Measurements from ENCODE around the gene APAF1. TPM values are rescaled to one million over a fixed set of nuclear protein-coding genes. Genes with fewer than 3 reads are reported as not detected.
"Not testable (repeated sequence)": the region's sequence is repeated elsewhere in the genome, so short reads cannot be mapped to it uniquely, and the experiment has no call there.

APAF1 gene
- total and polyA plus RNA-seq, 8 donors = 2.7 to 14.0 (median 5.7) TPM

- H3K27me3 ChIP-seq = no peaks in the 10 kb centered on the region
- H3K4me3 ChIP-seq = no peak overlapping the region
- no peak overlapping the region for H3K27ac ChIP-seq
- intact Hi-C loops (cut with DNase I) = no loop called here
- FAIRE-seq (no peak), ATAC-seq (no peak), DNase-seq (no peak)
- H3K9me3 ChIP-seq = no peaks in the 10 kb centered on the region
- no peaks in the 10 kb centered on the region for H3K4me1 ChIP-seq
- WGBS, 2 donors = 71 to 73% methylated on average over 3 of the region's 3 CpGs
- no peak for TF ChIP-seq CTCF (IDR thresholded peaks at IDR 0.05)
- H3K36me3 ChIP-seq = no peaks in the 10 kb centered on the region
These were observed 103.4 kb downstream of the APAF1 start for GRCh38 chr12:98748463-98748862.

- no peak overlapping the region for H3K4me3 ChIP-seq
- no peak for DNase-seq
- intact Hi-C loops (cut with DNase I) = no loop called here
- no peak for FAIRE-seq
- H3K4me1 ChIP-seq = no peaks in the 10 kb centered on the region
- no peak for ATAC-seq
- no peak overlapping the region for H3K27ac ChIP-seq
- H3K9me3 ChIP-seq = no peaks in the 10 kb centered on the region
- WGBS, 2 donors = 81 to 86% methylated on average over 9 of the region's 9 CpGs
- no peaks in the 10 kb centered on the region for H3K36me3 ChIP-seq
- TF ChIP-seq CTCF (IDR thresholded peaks at IDR 0.05) = no peak
- H3K27me3 ChIP-seq = no peaks in the 10 kb centered on the region
These were observed 105.4 kb downstream of the APAF1 start for GRCh38 chr12:98750511-98750910.

GRCh38 chr12:98751580-98752115 is 106.6 kb downstream of the APAF1 start:
- no peak for TF ChIP-seq CTCF (IDR thresholded peaks at IDR 0.05)
- ATAC-seq (no peak), DNase-seq (no peak), FAIRE-seq (no peak)
- H3K27me3 ChIP-seq = no peaks in the 10 kb centered on the region
- no peaks in the 10 kb centered on the region for H3K9me3 ChIP-seq
- H3K4me1 ChIP-seq = no peaks in the 10 kb centered on the region
- 69 to 75% methylated on average over 4 of the region's 4 CpGs for WGBS, 2 donors
- H3K27ac ChIP-seq = no peak overlapping the region
- intact Hi-C loops (cut with DNase I) = no loop called here
- no peaks in the 10 kb centered on the region for H3K36me3 ChIP-seq
- no peak overlapping the region for H3K4me3 ChIP-seq

- FAIRE-seq = no peak
- no peaks in the 10 kb centered on the region for H3K27me3 ChIP-seq
- no peaks in the 10 kb centered on the region for H3K4me1 ChIP-seq
- no peak for TF ChIP-seq CTCF (IDR thresholded peaks at IDR 0.05)
- H3K4me3 ChIP-seq = no peak overlapping the region
- H3K36me3 ChIP-seq = no peaks in the 10 kb centered on the region
- 86 to 88% methylated on average over 5 of the region's 5 CpGs for WGBS, 2 donors
- intact Hi-C loops (cut with DNase I) = no loop called here
- H3K27ac ChIP-seq = no peak overlapping the region
- no peak for ATAC-seq
- H3K9me3 ChIP-seq = no peaks in the 10 kb centered on the region
- no peak for DNase-seq
These were observed 107.6 kb downstream of the APAF1 start for GRCh38 chr12:98752726-98753125.

- DNase-seq = no peak
- FAIRE-seq = no peak
These were observed 109.0 kb downstream of the APAF1 start for GRCh38 chr12:98754095-98754494.

GRCh38 chr12:98755855-98756254 is 110.8 kb downstream of the APAF1 start:
- H3K4me1 ChIP-seq; DNase-seq; H3K36me3 ChIP-seq; H3K9me3 ChIP-seq; intact Hi-C loops (cut with DNase I); H3K27me3 ChIP-seq; ATAC-seq; FAIRE-seq; H3K4me3 ChIP-seq; H3K27ac ChIP-seq: not testable (repeated sequence)
- WGBS, 2 donors = 80 to 85% methylated on average over 5 of the region's 5 CpGs

More at GRCh38 chr12:98754095-98754494, 109.0 kb downstream of the APAF1 start:
- Histone ChIP-seq H3K27ac (no peak overlapping the region), H3K4me3 (no peak overlapping the region), H3K36me3 (no peaks in the 10 kb centered on the region), H3K4me1 (no peaks in the 10 kb centered on the region), H3K27me3 (no peaks in the 10 kb centered on the region), H3K9me3 (no peaks in the 10 kb centered on the region)
- whole genome bisulfite sequencing, 2 donors = 64 to 69% methylated on average over 5 of the region's 5 CpGs
- TF ChIP-seq CTCF (IDR thresholded peaks at IDR 0.05) = no peak
- peak in 3 of 4 donors; percentile 31 to 74 (median 69) for ATAC-seq
- intact Hi-C loops (cut with DNase I) = no loop called here
